ENCODE measurements around the gene CRTAC1.

GRCh38 chr10:97911217-97911616, 119.2 kb downstream of the CRTAC1 start:
- TF ChIP-seq TAF1 (IDR thresholded peaks at IDR 0.05; ENCODE audit: control insufficient read depth, extremely low read depth, insufficient read depth, low read length, severe bottlenecking), result no peak
- no peak for TF ChIP-seq ZNF668 (CRISPR knock-in tag; IDR thresholded peaks at IDR 0.05)
- no peak for TF ChIP-seq FOXM1 (IDR thresholded peaks at IDR 0.05; ENCODE audit: low read depth)
- no peak for TF ChIP-seq FOXM1 (CRISPR knock-in tag; IDR thresholded peaks at IDR 0.05; ENCODE audit: low read depth)
- no peak for TF ChIP-seq ZNF143 (CRISPR knock-in tag; IDR thresholded peaks at IDR 0.05)
- no peak for TF ChIP-seq POLR2A (conservative IDR thresholded peaks at IDR 0.05)
- TF ChIP-seq KLF16 (IDR thresholded peaks at IDR 0.05), result no peak
- no peak for TF ChIP-seq E2F5 (CRISPR knock-in tag; IDR thresholded peaks at IDR 0.05)
- no peak for TF ChIP-seq POLR2AphosphoS5 (IDR thresholded peaks at IDR 0.05; ENCODE audit: control insufficient read depth, insufficient read depth, low read depth, low read length)
- TF ChIP-seq L3MBTL2 (IDR thresholded peaks at IDR 0.05), result no peak
- TF ChIP-seq CTCF (IDR thresholded peaks at IDR 0.05 in 2 of 3, conservative IDR thresholded peaks at IDR 0.05 in 1 of 3; ENCODE audit: insufficient read depth in 2 of 3, low read depth in 1 of 3, low read length in 3 of 3), result no peak
- TF ChIP-seq FOS (IDR thresholded peaks at IDR 0.05; ENCODE audit: extremely low read depth, insufficient read length), result no peak
